Measurements from ENCODE around the gene PLPP7. TPM values are rescaled to one million over a fixed set of nuclear protein-coding genes. Genes with fewer than 3 reads are reported as not detected.
"Not testable (repeated sequence)": the region's sequence is repeated elsewhere in the genome, so short reads cannot be mapped to it uniquely, and the experiment has no call there.

PLPP7 gene
- 11.8 TPM for total RNA-seq

DNA sequence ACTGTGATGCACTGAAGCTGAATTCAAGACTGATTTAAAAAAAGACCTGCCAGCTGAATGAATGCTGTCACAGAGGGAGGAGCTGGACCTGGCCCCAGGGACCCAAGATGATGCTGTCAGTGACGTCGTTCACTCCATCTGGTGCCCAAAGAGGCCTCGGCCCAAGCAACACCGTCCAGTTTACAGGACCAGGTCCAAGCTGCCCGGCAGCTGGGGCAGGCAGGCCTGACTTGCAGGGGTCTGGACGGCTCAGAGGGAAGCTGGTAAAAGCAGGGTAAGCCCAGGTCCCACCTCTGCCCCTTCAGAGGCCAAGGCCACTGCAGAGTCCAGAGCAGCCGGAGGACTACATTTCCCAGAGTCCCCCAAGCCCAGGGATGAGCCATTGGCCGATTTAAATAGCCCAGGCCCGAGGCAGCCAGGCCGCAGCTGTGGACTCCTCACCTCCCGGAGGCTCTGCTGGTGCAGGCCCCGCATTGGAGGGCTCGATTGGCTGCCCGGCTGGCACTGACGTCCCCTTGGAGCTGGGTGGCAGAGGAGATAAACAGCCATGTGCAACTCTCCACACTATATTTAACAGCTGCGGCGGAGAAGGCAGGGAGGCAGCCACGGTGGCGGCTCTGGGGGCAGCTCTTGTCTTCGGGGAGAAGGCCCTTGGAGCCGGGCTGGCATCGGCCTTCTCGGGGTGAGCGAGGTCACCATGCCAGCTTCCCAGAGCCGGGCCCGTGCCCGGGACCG lies at the start of gene PLPP7:
Gene PLPP7, plus strand, starts transcription at position 423 of the 735 bp plus-strand sequence. Its CDS starts 275 bp downstream, at position 698.
- Histone ChIP-seq H3K27me3 (no peaks in the 10 kb centered on the region), H3K4me3 (peak within 1 kb of the TSS; percentile 43 to 53), H3K36me3 (no peaks in the 10 kb centered on the region), H3K4me1 (peaks cover 9% of the 10 kb centered on the region), H3K27ac (peak within 1 kb of the TSS; percentile 60), H3K9me3 (no peaks in the 10 kb centered on the region)
- intact Hi-C loops (cut with DNase I): no loop called here
- no peak for DNase-seq (ENCODE audit: extremely low spot score in 2 of 2)
- TF ChIP-seq, protein P1, sequence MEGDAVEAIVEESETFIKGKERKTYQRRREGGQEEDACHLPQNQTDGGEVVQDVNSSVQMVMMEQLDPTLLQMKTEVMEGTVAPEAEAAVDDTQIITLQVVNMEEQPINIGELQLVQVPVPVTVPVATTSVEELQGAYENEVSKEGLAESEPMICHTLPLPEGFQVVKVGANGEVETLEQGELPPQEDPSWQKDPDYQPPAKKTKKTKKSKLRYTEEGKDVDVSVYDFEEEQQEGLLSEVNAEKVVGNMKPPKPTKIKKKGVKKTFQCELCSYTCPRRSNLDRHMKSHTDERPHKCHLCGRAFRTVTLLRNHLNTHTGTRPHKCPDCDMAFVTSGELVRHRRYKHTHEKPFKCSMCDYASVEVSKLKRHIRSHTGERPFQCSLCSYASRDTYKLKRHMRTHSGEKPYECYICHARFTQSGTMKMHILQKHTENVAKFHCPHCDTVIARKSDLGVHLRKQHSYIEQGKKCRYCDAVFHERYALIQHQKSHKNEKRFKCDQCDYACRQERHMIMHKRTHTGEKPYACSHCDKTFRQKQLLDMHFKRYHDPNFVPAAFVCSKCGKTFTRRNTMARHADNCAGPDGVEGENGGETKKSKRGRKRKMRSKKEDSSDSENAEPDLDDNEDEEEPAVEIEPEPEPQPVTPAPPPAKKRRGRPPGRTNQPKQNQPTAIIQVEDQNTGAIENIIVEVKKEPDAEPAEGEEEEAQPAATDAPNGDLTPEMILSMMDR (IDR thresholded peaks at IDR 0.05): no peak
- peak in 1 of 2 donors; percentile 77 for TF ChIP-seq POLR2AphosphoS5 (IDR thresholded peaks at IDR 0.05; ENCODE audit: insufficient read depth in 1 of 2, low read depth in 1 of 2)

DNA sequence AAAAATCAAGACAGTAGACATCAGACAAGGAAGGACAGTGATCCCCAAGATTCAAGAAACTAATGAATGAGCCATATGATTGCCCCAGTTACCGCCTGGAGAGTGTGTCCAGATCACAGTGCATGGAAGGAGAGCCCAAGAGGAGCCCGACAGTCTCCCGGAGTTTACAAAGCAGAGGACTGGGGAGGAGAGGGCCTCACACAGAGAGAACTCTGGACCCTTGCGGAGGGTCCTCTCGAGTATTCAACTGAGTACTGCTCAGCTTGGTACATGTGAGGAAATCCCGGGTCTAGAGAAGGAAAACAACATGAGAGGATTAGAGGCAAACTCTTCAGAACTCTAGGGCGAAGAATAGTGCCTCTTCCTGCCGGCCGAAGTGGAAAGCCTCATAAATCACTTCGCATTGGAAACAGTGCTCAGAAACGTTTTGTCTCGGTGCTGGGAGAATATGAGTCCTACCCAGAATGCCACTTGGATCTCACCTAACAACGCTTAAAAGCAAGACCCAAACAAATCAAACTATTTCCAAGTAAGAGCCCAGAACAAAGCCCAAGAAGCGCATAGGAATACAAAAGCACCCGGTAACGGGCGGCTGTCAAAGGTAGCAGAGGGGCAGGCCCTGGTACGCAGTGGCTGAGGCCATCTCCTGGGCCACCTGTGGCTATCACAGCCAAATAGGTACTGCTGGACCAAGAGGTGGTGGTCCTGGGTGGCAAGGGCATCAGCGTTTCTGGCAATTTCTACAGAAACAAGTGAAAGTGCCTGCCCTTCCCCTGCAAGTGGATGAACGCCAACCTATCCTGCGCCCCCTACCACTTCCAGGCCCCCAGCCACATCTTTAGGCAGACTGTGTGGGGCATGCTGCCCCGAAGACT lies 49.2 kb upstream of the PLPP7 start:
- no peak for DNase-seq (ENCODE audit: extremely low spot score in 2 of 2)
- Histone ChIP-seq H3K36me3 (no peaks in the 10 kb centered on the region), H3K27ac (no peak overlapping the region), H3K4me1 (peaks cover 13% of the 10 kb centered on the region), H3K9me3 (no peaks in the 10 kb centered on the region), H3K4me3 (no peak overlapping the region), H3K27me3 (no peaks in the 10 kb centered on the region)
- intact Hi-C loops (cut with DNase I): no loop called here
- no peak for TF ChIP-seq POLR2A (IDR thresholded peaks at IDR 0.05)
- TF ChIP-seq, protein P1 (IDR thresholded peaks at IDR 0.05): no peak
- TF ChIP-seq POLR2AphosphoS5 (IDR thresholded peaks at IDR 0.05; ENCODE audit: insufficient read depth in 1 of 2, low read depth in 1 of 2): no peak

- H3K36me3 ChIP-seq; H3K9me3 ChIP-seq; H3K27ac ChIP-seq; H3K27me3 ChIP-seq; H3K4me1 ChIP-seq; DNase-seq (ENCODE audit: extremely low spot score in 2 of 2); intact Hi-C loops (cut with DNase I); H3K4me3 ChIP-seq: not testable (repeated sequence)
Observed at GRCh38 chr9:131244331-131244730, 45.2 kb upstream of the PLPP7 start.

DNA sequence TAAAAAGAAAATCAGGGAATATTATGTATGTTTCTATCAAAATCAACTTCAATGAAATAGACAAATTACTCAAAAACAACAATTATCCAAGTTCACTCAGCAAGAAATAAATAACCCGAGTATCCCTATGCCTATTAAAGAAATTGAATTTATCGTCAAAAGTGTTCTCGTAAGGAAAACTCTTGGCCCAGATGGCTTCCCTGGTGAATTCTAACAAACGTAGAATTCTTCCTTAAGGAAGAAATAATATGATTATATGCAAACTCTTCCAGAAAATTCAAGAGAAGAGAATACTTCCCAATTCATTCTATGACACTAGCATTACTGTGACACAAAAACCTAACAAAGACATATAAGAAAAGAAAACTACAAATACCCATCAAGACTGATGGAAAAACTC lies 42.9 kb upstream of the PLPP7 start:
- H3K27ac ChIP-seq: no peak overlapping the region
- no peak for DNase-seq (ENCODE audit: extremely low spot score in 2 of 2)
- TF ChIP-seq, protein P1 (IDR thresholded peaks at IDR 0.05): no peak
- TF ChIP-seq POLR2AphosphoS5 (IDR thresholded peaks at IDR 0.05; ENCODE audit: insufficient read depth in 1 of 2, low read depth in 1 of 2) (no peak), POLR2A (IDR thresholded peaks at IDR 0.05) (no peak)
- H3K27me3 ChIP-seq: no peaks in the 10 kb centered on the region
- intact Hi-C loops (cut with DNase I): no loop called here
- H3K36me3 ChIP-seq: no peaks in the 10 kb centered on the region
- no peaks in the 10 kb centered on the region for H3K9me3 ChIP-seq
- H3K4me1 ChIP-seq: no peaks in the 10 kb centered on the region
- H3K4me3 ChIP-seq: no peak overlapping the region

DNA sequence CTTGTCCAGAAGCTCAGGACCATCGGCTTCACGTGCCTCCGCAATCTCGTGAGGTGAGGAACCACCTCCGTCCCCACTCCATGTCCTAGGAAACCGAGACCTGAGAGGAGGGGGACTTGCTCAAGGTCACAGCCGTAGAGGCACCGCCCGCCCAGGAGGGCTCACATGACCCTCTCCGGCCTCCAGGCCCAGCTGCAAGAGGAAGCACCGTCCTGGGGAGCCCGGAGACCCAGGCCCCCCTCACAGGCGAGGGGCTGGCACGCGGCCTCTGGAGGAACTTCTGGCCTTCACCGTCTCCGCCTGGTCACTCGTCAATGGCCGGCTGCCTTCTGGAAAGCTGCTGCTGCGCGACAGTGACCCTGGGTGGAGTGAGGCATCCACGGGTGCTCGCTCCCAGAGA lies 37.4 kb upstream of the PLPP7 start:
- no peaks in the 10 kb centered on the region for H3K27me3 ChIP-seq

More for the DNA sequence above, 37.4 kb upstream of the PLPP7 start:
- no peaks in the 10 kb centered on the region for H3K36me3 ChIP-seq
- H3K9me3 ChIP-seq: no peaks in the 10 kb centered on the region
- no peak for DNase-seq (ENCODE audit: extremely low spot score in 2 of 2)
- H3K4me3 ChIP-seq: no peak overlapping the region
- no peak overlapping the region for H3K27ac ChIP-seq
- intact Hi-C loops (cut with DNase I): no loop called here
- TF ChIP-seq POLR2A (IDR thresholded peaks at IDR 0.05) (no peak), POLR2AphosphoS5 (IDR thresholded peaks at IDR 0.05; ENCODE audit: insufficient read depth in 1 of 2, low read depth in 1 of 2) (no peak)
- TF ChIP-seq, protein P1 (IDR thresholded peaks at IDR 0.05): no peak
- peaks cover 11% of the 10 kb centered on the region for H3K4me1 ChIP-seq
